ENCODE data around the gene GCSH. TPM values are rescaled to one million over a fixed set of nuclear protein-coding genes. Genes with fewer than 3 reads are reported as not detected.

GCSH gene
- polyA plus RNA-seq, 1 of the 3 experiments (the other 2 are of a cell fraction), result 20.7 TPM

DNA sequence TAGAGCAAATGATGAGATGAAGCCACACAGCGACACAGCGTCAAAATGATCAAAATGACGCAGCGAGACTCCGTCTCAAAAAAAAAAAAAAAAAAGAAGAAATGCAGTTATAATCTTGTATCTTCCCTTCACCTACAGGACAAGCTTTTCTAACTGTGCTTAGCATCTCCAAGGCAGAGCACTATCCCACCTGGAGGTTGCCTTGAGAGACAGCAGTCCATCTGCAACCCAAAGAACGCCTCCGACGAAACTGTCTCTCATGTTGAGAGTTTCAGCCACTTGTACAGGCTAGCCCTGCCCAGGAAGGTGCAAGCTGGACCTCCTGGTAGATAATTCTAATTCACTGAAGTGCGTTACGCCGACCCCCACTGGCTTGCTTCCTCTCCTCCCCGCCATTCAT lies 46.7 kb upstream of the GCSH start:
- Histone ChIP-seq H3K4me2 (no peak overlapping the region), H3K79me2 (ENCODE audit: insufficient read depth) (no peaks in the 10 kb centered on the region), H2AFZ (ENCODE audit: low read depth) (no peak overlapping the region), H3K9me3 (no peaks in the 10 kb centered on the region), H3K36me3 (replicated peaks in 1 of 2; ENCODE audit: control insufficient read depth in 1 of 2, insufficient read depth in 2 of 2, low read length in 1 of 2) (no peaks in the 10 kb centered on the region), H3K9ac (no peak overlapping the region), H3K27me3 (ENCODE audit: insufficient read depth) (no peaks in the 10 kb centered on the region; the same call in 1 of the 2 replicates), H3K4me3 (ENCODE audit: low read depth in 2 of 2, low read length in 1 of 2) (no peak overlapping the region), H3K9me2 (no peaks in the 10 kb centered on the region), H3F3A (replicated peaks; ENCODE audit: insufficient read depth) (no peaks in the 10 kb centered on the region), H3K27ac (ENCODE audit: low read depth in 2 of 2, low read length in 1 of 2) (no peak overlapping the region), H3K4me1 (ENCODE audit: control insufficient read depth in 1 of 2, insufficient read depth in 2 of 2, low read depth in 1 of 2, low read length in 1 of 2) (no peaks in the 10 kb centered on the region), H4K20me1 (ENCODE audit: insufficient read depth) (no peaks in the 10 kb centered on the region)
- POLR2A ChIA-PET, result interaction anchor here (0.7 kb wide), 1 partner anchor 326 kb away, joined by 4 read pairs; no protein-coding TSS in a partner anchor
- TF ChIP-seq, protein P1, sequence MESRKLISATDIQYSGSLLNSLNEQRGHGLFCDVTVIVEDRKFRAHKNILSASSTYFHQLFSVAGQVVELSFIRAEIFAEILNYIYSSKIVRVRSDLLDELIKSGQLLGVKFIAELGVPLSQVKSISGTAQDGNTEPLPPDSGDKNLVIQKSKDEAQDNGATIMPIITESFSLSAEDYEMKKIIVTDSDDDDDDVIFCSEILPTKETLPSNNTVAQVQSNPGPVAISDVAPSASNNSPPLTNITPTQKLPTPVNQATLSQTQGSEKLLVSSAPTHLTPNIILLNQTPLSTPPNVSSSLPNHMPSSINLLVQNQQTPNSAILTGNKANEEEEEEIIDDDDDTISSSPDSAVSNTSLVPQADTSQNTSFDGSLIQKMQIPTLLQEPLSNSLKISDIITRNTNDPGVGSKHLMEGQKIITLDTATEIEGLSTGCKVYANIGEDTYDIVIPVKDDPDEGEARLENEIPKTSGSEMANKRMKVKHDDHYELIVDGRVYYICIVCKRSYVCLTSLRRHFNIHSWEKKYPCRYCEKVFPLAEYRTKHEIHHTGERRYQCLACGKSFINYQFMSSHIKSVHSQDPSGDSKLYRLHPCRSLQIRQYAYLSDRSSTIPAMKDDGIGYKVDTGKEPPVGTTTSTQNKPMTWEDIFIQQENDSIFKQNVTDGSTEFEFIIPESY (IDR thresholded peaks at IDR 0.05; ENCODE audit: borderline replicate concordance, low read depth), result no peak
- no peak for TF ChIP-seq CHD2 (IDR thresholded peaks at IDR 0.05; ENCODE audit: low read length, partially characterized antibody)
- TF ChIP-seq, protein P2, sequence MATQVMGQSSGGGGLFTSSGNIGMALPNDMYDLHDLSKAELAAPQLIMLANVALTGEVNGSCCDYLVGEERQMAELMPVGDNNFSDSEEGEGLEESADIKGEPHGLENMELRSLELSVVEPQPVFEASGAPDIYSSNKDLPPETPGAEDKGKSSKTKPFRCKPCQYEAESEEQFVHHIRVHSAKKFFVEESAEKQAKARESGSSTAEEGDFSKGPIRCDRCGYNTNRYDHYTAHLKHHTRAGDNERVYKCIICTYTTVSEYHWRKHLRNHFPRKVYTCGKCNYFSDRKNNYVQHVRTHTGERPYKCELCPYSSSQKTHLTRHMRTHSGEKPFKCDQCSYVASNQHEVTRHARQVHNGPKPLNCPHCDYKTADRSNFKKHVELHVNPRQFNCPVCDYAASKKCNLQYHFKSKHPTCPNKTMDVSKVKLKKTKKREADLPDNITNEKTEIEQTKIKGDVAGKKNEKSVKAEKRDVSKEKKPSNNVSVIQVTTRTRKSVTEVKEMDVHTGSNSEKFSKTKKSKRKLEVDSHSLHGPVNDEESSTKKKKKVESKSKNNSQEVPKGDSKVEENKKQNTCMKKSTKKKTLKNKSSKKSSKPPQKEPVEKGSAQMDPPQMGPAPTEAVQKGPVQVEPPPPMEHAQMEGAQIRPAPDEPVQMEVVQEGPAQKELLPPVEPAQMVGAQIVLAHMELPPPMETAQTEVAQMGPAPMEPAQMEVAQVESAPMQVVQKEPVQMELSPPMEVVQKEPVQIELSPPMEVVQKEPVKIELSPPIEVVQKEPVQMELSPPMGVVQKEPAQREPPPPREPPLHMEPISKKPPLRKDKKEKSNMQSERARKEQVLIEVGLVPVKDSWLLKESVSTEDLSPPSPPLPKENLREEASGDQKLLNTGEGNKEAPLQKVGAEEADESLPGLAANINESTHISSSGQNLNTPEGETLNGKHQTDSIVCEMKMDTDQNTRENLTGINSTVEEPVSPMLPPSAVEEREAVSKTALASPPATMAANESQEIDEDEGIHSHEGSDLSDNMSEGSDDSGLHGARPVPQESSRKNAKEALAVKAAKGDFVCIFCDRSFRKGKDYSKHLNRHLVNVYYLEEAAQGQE (IDR thresholded peaks at IDR 0.05; ENCODE audit: low read depth, low read length), result no peak
- TF ChIP-seq GATA2 (CRISPR knock-in tag; IDR thresholded peaks at IDR 0.05), result no peak
- no peak for TF ChIP-seq TAF1 (IDR thresholded peaks at IDR 0.05; ENCODE audit: borderline replicate concordance, low read depth, low read length)
- no peak for TF ChIP-seq YY1 (IDR thresholded peaks at IDR 0.05; ENCODE audit: low read depth)
- no peak for TF ChIP-seq FOSL2 (IDR thresholded peaks at IDR 0.05; ENCODE audit: borderline replicate concordance, low read depth)
- TF ChIP-seq FOXM1 (IDR thresholded peaks at IDR 0.05; ENCODE audit: low read depth), result no peak
- TF ChIP-seq, protein P3, sequence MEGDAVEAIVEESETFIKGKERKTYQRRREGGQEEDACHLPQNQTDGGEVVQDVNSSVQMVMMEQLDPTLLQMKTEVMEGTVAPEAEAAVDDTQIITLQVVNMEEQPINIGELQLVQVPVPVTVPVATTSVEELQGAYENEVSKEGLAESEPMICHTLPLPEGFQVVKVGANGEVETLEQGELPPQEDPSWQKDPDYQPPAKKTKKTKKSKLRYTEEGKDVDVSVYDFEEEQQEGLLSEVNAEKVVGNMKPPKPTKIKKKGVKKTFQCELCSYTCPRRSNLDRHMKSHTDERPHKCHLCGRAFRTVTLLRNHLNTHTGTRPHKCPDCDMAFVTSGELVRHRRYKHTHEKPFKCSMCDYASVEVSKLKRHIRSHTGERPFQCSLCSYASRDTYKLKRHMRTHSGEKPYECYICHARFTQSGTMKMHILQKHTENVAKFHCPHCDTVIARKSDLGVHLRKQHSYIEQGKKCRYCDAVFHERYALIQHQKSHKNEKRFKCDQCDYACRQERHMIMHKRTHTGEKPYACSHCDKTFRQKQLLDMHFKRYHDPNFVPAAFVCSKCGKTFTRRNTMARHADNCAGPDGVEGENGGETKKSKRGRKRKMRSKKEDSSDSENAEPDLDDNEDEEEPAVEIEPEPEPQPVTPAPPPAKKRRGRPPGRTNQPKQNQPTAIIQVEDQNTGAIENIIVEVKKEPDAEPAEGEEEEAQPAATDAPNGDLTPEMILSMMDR (IDR thresholded peaks at IDR 0.05), result no peak
- TF ChIP-seq SIN3A (IDR thresholded peaks at IDR 0.05; ENCODE audit: borderline replicate concordance, low read depth, low read length), result no peak
- no peak for TF ChIP-seq MXI1 (IDR thresholded peaks at IDR 0.05; ENCODE audit: low read depth, low read length)
- TF ChIP-seq RCOR1 (IDR thresholded peaks at IDR 0.05; ENCODE audit: low read length), result no peak
- 87% methylated on average over 12 of the region's 12 CpGs for WGBS (ENCODE audit: low lambda C conversion rate)
- CTCF ChIA-PET, result no interaction called here
- DNase-seq, result no peak

All from SK-N-SH (cell line).